PFSK-1 (cell line): ENCODE results near the gene FAM24B.

ENCODE experiments used
- REST ChIP-seq, 2 experiments: IDR thresholded peaks; 2 replicates each; pipeline versions ENCODE4 v1.6.1 to v1.8.0; 2011 to 2012; ENCODE audit warnings: low read depth in 2 of 2, low read length in 2 of 2, control low read depth in 1 of 2, inconsistent platforms in 1 of 2, mild to moderate bottlenecking in 1 of 2, moderate library complexity in 1 of 2; ENCODE audit not compliant: insufficient read depth in 1 of 2
- SIN3A ChIP-seq: IDR thresholded peaks from 2 replicates; pipeline ENCODE4 v1.6.1; 2012; ENCODE audit warnings: mild to moderate bottlenecking, low read length, moderate library complexity, borderline replicate concordance; ENCODE audit not compliant: insufficient read depth

GRCh38 chr10:122850705-122851640 lies 28.4 kb downstream of the FAM24B start:
- TF ChIP-seq REST (IDR thresholded peaks at IDR 0.05; ENCODE audit: insufficient read depth in 1 of 2, low read depth in 2 of 2, low read length in 2 of 2) = no peak
- no peak for TF ChIP-seq SIN3A
